GM21723 (cell line): ENCODE results near the gene XAGE1A.
"Not testable (repeated sequence)": the region's sequence is repeated elsewhere in the genome, so short reads cannot be mapped to it uniquely, and the experiment has no call there.

ENCODE experiments used
- ATAC-seq: cut with Tn5 transposase; IDR thresholded peaks from one replicate; pipeline ENCODE4 v1.9.1; 2021; ENCODE audit warnings: mild to moderate bottlenecking, moderate library complexity; ENCODE audit not compliant: unreplicated experiment

Gene XAGE1A, protein sequence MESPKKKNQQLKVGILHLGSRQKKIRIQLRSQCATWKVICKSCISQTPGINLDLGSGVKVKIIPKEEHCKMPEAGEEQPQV

DNA sequence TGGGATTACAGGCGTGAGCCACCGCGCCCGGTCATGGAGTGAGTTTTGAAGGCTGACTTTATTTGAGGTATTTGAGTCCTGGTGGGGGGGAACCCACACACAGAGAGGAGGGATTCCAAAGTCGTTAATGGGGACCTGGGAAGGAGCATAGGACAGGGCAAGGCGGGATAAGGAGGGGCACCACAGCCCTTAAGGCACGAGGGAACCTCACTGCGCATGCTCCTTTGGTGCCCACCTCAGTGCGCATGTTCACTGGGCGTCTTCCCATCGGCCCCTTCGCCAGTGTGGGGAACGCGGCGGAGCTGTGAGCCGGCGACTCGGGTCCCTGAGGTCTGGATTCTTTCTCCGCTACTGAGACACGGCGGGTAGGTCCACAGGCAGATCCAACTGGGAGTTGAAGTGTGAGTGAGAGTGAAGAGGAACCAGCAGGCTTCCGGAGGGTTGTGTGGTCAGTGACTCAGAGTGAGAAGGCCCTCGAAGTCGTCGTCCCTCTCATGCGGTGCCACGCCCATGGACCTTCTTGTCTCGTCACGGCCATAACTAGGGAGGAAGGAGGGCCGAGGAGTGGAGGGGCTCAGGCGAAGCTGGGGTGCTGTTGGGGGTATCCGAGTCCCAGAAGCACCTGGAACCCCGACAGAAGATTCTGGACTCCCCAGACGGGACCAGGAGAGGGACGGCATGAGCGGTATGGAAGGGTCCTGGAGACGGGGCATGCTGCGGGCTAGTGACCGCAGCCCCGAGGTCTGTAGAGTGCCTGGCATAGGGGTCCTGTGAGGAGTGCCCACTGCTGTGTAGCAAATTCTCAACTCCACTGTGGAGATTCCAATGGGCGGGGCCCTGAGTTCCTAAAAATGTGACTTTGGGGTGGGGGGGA is at the start of gene XAGE1A:
XAGE1A (plus strand) TSS at position 264 of the 874 bp plus-strand sequence. CDS start 1,554 bp downstream, outside the sequence.
- ATAC-seq: not testable (repeated sequence)

DNA sequence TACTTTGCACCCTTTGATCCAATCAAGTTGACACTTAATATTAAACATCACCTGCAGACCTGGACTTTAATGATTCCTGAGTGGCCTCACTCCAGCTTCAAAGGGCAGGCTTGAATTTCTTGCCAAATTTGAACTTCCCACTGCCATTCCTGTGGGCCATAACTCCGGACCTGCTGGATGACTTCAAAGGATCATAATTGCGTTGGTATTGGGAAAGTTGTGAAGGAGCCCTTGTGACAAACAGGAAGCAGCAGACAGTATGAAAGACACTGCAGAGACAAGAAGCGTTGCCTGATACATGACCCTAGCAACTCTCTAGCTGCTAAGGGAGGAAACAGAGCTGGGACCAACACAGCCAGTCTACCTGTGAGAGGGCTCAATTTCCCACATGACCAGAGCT is 43.6 kb upstream of the XAGE1A start:
- not testable (repeated sequence) for ATAC-seq

- ATAC-seq: not testable (repeated sequence)
These were observed 24.3 kb upstream of the XAGE1A start for GRCh38 chrX:52471301-52471700.

GRCh38 chrX:52496419-52496772 is 788 bp downstream of the XAGE1A start:
- ATAC-seq: not testable (repeated sequence)

DNA sequence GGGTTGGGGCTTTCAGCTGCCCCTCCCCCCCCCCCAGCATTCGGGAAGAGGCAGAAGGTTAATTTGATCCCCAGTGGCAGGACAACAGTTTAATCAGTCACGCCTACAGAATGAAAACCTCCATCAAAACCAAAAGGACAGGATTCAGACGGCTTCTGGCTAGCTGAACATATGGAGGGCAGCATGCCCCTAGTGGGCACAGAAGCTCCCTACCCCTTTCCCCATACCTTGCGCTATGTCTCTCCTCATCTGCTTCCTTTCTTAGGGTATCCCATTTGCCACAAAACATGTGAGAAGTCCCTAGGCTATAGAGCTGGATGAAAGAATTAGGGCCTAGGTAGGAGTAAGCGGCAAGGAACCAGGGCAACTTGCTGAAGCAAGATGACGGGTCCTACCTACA is 5.8 kb downstream of the XAGE1A start:
- ATAC-seq: not testable (repeated sequence)

GRCh38 chrX:52504551-52504950 is 8.9 kb downstream of the XAGE1A start:
- no peak for ATAC-seq

- no peak for ATAC-seq
These were observed 11.7 kb downstream of the XAGE1A start for GRCh38 chrX:52507331-52507730.

- no peak for ATAC-seq
These were observed 14.3 kb downstream of the XAGE1A start for GRCh38 chrX:52509916-52510315.

GRCh38 chrX:52511126-52511525 is 15.5 kb downstream of the XAGE1A start:
- ATAC-seq: not testable (repeated sequence)

DNA sequence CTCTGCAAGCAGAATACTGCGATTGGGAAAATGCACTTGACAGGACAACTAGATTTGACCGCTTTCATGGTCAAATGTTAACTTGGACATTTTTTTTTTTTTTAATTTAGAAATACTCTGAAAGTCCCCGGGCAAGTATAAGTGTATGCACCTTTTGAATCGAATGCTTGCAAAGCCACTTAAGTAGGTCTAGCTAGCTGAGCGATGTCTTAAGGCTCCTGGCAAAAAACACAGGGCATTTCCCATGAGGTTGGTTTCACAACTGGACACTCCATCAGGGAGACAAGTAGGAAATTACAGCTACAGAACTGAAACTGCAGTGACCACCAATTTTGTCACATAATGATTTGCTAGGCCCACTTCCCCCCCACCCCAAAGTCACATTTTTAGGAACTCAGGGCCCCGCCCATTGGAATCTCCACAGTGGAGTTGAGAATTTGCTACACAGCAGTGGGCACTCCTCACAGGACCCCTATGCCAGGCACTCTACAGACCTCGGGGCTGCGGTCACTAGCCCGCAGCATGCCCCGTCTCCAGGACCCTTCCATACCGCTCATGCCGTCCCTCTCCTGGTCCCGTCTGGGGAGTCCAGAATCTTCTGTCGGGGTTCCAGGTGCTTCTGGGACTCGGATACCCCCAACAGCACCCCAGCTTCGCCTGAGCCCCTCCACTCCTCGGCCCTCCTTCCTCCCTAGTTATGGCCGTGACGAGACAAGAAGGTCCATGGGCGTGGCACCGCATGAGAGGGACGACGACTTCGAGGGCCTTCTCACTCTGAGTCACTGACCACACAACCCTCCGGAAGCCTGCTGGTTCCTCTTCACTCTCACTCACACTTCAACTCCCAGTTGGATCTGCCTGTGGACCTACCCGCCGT is 20.7 kb downstream of the XAGE1A start:
- ATAC-seq: not testable (repeated sequence)

- ATAC-seq: not testable (repeated sequence)
These were observed 21.3 kb downstream of the XAGE1A start, which contains the start of gene XAGE1B for GRCh38 chrX:52516987-52517325. Gene XAGE1B (minus strand): TSS chrX:52517063. CDS start chrX:52515527, 1,536 bp downstream.

GRCh38 chrX:52541051-52541450 is 45.4 kb downstream of the XAGE1A start:
- not testable (repeated sequence) for ATAC-seq

GRCh38 chrX:52542311-52542710 is 46.7 kb downstream of the XAGE1A start:
- no peak for ATAC-seq

DNA sequence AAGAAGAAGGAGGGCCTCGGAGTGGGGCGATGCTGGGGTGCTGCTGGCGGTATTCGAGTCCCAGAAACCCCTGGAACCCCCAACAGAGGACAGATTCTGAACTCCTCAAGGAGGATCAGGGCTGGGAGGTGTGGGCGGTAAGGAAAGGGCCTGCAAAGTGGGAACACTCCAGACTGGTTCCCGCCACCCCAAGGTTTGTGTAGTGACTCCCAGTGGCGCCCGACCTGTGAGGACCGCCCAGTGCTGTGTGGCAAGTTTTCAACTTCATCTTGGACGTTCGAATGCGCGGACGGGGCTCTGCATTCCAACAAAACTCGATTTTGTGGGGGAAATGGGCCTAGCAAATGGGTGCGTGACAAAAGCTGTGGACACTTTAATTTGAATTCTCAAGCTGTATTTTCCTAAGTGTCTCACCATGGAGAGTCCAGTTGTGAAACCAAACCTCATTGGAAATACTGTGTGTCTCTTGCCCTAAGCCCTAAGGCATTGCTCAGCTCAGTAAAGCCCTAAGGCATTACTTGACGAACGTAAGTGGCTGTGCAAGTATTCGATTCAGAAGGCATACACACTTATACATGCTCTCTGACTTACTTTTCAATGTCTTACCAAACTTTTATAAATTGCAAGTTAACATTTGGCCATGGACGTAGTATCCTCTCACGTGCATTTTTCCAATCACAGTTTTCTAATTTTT is 48.7 kb downstream of the XAGE1A start:
- no peak for ATAC-seq

GRCh38 chrX:52548769-52549168 is 53.2 kb downstream of the XAGE1A start:
- not testable (repeated sequence) for ATAC-seq
